ENCODE measurements around the gene CHIT1.

DNA sequence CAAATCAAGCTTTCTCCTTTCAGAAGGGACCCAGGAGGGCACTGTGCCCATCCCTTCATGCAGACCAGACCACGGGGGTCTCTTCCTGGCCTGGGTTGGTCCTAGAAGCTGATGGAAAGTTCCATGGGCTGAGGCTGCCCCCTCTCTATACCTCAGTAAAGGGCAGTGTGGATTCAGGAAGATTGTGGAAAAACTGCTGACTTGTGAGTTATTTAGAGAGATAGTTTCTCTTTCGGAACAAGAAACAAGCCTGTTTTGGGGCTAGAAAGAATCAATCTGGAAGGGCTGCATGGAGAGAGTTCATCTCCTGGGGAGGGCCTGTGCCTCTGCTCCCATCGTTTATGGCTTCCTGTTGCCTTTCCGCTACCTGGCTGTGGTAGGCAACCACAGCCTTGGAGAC is 803 bp downstream of the CHIT1 start:
- TF ChIP-seq, protein P1, sequence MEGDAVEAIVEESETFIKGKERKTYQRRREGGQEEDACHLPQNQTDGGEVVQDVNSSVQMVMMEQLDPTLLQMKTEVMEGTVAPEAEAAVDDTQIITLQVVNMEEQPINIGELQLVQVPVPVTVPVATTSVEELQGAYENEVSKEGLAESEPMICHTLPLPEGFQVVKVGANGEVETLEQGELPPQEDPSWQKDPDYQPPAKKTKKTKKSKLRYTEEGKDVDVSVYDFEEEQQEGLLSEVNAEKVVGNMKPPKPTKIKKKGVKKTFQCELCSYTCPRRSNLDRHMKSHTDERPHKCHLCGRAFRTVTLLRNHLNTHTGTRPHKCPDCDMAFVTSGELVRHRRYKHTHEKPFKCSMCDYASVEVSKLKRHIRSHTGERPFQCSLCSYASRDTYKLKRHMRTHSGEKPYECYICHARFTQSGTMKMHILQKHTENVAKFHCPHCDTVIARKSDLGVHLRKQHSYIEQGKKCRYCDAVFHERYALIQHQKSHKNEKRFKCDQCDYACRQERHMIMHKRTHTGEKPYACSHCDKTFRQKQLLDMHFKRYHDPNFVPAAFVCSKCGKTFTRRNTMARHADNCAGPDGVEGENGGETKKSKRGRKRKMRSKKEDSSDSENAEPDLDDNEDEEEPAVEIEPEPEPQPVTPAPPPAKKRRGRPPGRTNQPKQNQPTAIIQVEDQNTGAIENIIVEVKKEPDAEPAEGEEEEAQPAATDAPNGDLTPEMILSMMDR (IDR thresholded peaks at IDR 0.05): no peak
- no peak for TF ChIP-seq POLR2A (IDR thresholded peaks at IDR 0.05)
